CD4-positive, CD25-positive, alpha-beta regulatory T cell (primary cell): ENCODE results near the gene ATG4A. TPM values are rescaled to one million over a fixed set of nuclear protein-coding genes. Genes with fewer than 3 reads are reported as not detected.

ENCODE experiments used
- ATAC-seq, 2 donors: fragments of 150-1000 bp; cut with Tn5 transposase; one replicate each; pipeline ENCODE4 v1.10.0; 2021; ENCODE audit warnings: low read depth in 2 of 2, moderate number of reproducible peaks in 2 of 2, moderate library complexity in 1 of 2
- DNase-seq, 3 donors: peaks; one replicate each; pipeline versions ENCODE4 v3.0.0 to v3.0.0-alpha.2; 2012 to 2022; ENCODE audit warnings: mixed read lengths in 1 of 3
- H3K27ac ChIP-seq: one replicate; pipeline ENCODE4 v1.7.0; 2013; ENCODE audit warnings: mild to moderate bottlenecking, low read length; ENCODE audit not compliant: insufficient read depth, poor library complexity, severe bottlenecking
- H3K27me3 ChIP-seq: one replicate; pipeline ENCODE4 v1.7.0; 2013; ENCODE audit warnings: low read length; ENCODE audit not compliant: control insufficient read depth, insufficient read depth
- H3K36me3 ChIP-seq: one replicate; pipeline ENCODE4 v1.7.0; 2013; ENCODE audit warnings: mild to moderate bottlenecking, low read length, moderate library complexity; ENCODE audit not compliant: control insufficient read depth, insufficient read depth
- H3K4me1 ChIP-seq: 2 replicates; pipeline ENCODE4 v1.7.0; 2013; ENCODE audit warnings: mild to moderate bottlenecking, low read length; ENCODE audit not compliant: insufficient read depth, control insufficient read depth, poor library complexity, severe bottlenecking
- H3K4me3 ChIP-seq: one replicate; pipeline ENCODE4 v1.7.0; 2013; ENCODE audit warnings: low read depth, mild to moderate bottlenecking, low read length, moderate library complexity
- H3K9me3 ChIP-seq, 2 experiments: 1 replicate in 1 of 2; 2 replicates in 1 of 2; pipeline ENCODE4 v1.7.0; 2013; ENCODE audit warnings: low read length in 2 of 2, mild to moderate bottlenecking in 1 of 2, moderate library complexity in 1 of 2; ENCODE audit not compliant: control insufficient read depth in 2 of 2
- H3K27ac Mint-ChIP-seq, 3 donors: one replicate each; pipeline ENCODE4 v1.8.0; 2020 to 2022; ENCODE audit warnings: mild to moderate bottlenecking in 3 of 3, mixed read lengths in 3 of 3, moderate library complexity in 2 of 3
- H3K27me3 Mint-ChIP-seq: one replicate; pipeline ENCODE4 v1.8.0; 2022; ENCODE audit warnings: mild to moderate bottlenecking, mixed read lengths
- H3K36me3 Mint-ChIP-seq: one replicate; pipeline ENCODE4 v1.8.0; 2020; ENCODE audit warnings: mixed read lengths
- H3K4me1 Mint-ChIP-seq, 4 donors: one replicate each; pipeline ENCODE4 v1.8.0; 2020 to 2022; ENCODE audit warnings: mixed read lengths in 4 of 4, mild to moderate bottlenecking in 1 of 4
- H3K4me3 Mint-ChIP-seq, 4 donors: one replicate each; pipeline ENCODE4 v1.8.0; 2020 to 2022; ENCODE audit warnings: mild to moderate bottlenecking in 4 of 4, mixed read lengths in 4 of 4, moderate library complexity in 3 of 4
- H3K9me3 Mint-ChIP-seq, 7 donors: one replicate each; pipeline ENCODE4 v1.8.0; 2020 to 2022; ENCODE audit warnings: mixed read lengths in 7 of 7, mild to moderate bottlenecking in 3 of 7, moderate library complexity in 2 of 7
- polyA plus RNA-seq, 4 donors: library from polyadenylated mRNA; unstranded; fragments of 300-500 nt; fragmentation: Illumina TruSeq; gene quantifications; one replicate each; pipeline ENCODE4 v1.2.3, GENCODE V29; 2021
- total RNA-seq: library from RNA; stranded (reverse); gene quantifications from one replicate; pipeline ENCODE4 v1.2.3, GENCODE V29; 2022

The ATG4A gene
- total and polyA plus RNA-seq, 5 donors from 2014 or later: 10.4 to 21.8 (median 17.8) TPM

DNA sequence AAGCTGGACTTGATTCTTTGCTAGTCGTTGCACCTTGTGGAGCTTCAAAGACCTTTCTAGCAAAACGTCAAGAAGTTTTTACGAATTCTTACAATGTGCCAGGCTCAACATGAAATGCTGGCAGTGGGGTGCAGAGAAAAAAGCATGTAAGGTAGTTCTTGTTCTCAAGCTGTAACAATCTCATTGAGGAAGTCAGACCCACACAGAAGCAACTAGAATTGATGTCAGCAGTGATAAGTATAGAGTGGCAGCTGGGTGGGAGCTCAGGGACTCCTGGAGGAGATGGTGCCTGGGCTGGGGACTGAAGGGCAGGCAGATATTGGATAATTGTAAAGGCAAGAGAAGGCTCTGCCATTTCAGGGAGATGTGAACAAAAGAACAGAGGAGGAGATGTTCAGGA is 82.3 kb downstream of the ATG4A start:
- ATAC-seq: no peak

DNA sequence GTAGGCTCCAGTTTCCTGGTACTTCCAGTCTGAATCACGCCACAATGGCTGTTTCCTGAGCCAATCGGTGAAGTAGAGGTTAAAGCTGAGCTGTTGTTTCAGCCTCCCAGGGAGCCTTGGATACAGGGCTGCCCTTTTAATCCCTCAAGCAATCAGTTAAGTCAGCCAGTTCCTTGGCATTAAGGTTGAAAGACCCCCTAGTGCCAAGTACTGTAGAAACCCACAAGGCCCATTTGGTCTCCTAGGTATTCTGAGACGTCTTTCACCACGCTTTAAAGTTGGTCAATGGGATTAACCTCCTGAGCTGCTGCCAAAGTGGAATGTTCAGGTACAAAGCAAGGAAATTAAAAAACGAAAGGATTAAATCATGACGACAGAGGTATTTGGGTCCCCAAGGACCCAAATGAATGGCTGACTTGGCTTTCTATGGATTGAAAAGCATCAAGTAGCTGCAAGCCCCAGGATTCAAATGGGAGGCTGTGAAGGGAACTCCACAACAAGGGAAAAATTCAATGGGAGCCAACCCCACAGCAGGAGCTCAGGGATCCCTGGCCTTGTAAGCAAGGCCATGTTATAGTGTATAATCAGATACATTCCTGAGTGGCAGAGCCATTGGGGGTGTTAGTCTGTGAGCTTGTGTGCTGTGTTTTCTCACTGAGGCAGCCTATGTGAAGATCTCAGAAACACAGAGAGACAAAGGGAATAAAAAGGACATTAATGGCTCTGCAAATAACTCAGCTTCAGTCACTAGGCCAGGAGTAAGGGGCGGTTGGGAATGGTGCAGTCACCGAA is 86.0 kb downstream of the ATG4A start:
- H3K27me3 ChIP-seq: no peaks in the 10 kb centered on the region
- no peaks in the 10 kb centered on the region for H3K4me1 Mint-ChIP-seq
- peaks cover 0 to 2% (median 0%) of the 10 kb centered on the region in 7 donors for H3K9me3 Mint-ChIP-seq
- no peak for DNase-seq
- H3K27ac ChIP-seq: no peak overlapping the region
- no peak for ATAC-seq
- H3K4me3 ChIP-seq: no peak overlapping the region
- H3K4me3 Mint-ChIP-seq: no peak overlapping the region
- H3K27ac Mint-ChIP-seq: no peak overlapping the region
- H3K4me1 ChIP-seq: no peaks in the 10 kb centered on the region
- no peaks in the 10 kb centered on the region for H3K9me3 ChIP-seq
- no peaks in the 10 kb centered on the region for H3K36me3 ChIP-seq
- no peaks in the 10 kb centered on the region for H3K36me3 Mint-ChIP-seq
- no peaks in the 10 kb centered on the region for H3K27me3 Mint-ChIP-seq

More for the DNA sequence above, 82.3 kb downstream of the ATG4A start:
- H3K27ac ChIP-seq: no peak overlapping the region
- H3K4me1 ChIP-seq: no peaks in the 10 kb centered on the region
- no peaks in the 10 kb centered on the region for H3K9me3 ChIP-seq
- H3K36me3 ChIP-seq: no peaks in the 10 kb centered on the region
- Mint-ChIP-seq H3K4me3 (no peak overlapping the region), H3K9me3 (peaks cover 0 to 2% (median 0%) of the 10 kb centered on the region in 7 donors), H3K27me3 (no peaks in the 10 kb centered on the region), H3K4me1 (no peaks in the 10 kb centered on the region), H3K36me3 (no peaks in the 10 kb centered on the region), H3K27ac (no peak overlapping the region)
- H3K27me3 ChIP-seq: no peaks in the 10 kb centered on the region
- DNase-seq: no peak
- no peak overlapping the region for H3K4me3 ChIP-seq

DNA sequence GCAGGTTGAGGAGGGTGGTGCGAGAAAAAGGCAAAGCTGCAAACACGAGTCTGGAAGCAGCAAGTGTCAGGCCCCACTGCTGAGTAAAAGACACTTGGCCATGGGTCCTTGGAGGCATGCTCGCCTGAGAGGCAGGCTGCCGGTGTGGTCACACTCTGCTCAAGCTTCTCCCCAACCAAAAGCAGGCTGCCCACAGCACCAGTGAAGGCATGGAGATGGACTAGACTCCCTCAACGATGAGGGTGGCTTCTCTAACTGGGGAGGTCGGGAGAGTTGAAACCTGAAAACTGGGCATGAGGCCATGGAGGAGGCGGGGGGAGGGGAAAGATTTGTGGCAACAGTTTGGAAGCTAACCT is 86.5 kb downstream of the ATG4A start:
- Mint-ChIP-seq H3K4me3 (no peak overlapping the region), H3K27ac (no peak overlapping the region)
- ATAC-seq: no peak

DNA sequence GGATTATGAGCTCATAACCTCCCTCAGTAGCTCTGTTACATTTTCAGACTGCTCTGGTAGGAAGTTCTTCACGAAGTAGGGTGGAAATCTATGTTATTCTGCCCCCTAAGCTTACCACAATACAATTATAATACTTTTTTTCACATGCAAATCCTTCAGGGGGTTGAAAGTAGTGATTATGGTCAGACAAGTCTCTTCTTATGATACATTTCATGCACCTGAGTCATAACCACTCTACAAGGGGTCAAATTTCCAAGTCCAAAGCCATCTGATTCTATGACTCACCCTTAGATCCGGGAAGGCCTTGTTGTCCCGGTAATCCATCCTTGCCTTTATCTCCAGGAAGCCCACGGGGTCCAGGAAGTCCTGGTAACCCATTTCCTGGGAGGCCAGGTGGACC is 95.2 kb downstream of the ATG4A start:
- peaks cover 4% of the 10 kb centered on the region for H3K27me3 Mint-ChIP-seq
- no peaks in the 10 kb centered on the region for H3K4me1 Mint-ChIP-seq
- H3K4me3 ChIP-seq: no peak overlapping the region

More for the DNA sequence above, 86.5 kb downstream of the ATG4A start:
- Histone ChIP-seq H3K4me3 (no peak overlapping the region), H3K27ac (no peak overlapping the region), H3K27me3 (no peaks in the 10 kb centered on the region), H3K9me3 (no peaks in the 10 kb centered on the region), H3K4me1 (no peaks in the 10 kb centered on the region), H3K36me3 (no peaks in the 10 kb centered on the region)
- no peaks in the 10 kb centered on the region for H3K27me3 Mint-ChIP-seq
- peaks cover 0 to 2% (median 0%) of the 10 kb centered on the region in 7 donors for H3K9me3 Mint-ChIP-seq
- H3K4me1 Mint-ChIP-seq: no peaks in the 10 kb centered on the region
- H3K36me3 Mint-ChIP-seq: no peaks in the 10 kb centered on the region
- DNase-seq: no peak

DNA sequence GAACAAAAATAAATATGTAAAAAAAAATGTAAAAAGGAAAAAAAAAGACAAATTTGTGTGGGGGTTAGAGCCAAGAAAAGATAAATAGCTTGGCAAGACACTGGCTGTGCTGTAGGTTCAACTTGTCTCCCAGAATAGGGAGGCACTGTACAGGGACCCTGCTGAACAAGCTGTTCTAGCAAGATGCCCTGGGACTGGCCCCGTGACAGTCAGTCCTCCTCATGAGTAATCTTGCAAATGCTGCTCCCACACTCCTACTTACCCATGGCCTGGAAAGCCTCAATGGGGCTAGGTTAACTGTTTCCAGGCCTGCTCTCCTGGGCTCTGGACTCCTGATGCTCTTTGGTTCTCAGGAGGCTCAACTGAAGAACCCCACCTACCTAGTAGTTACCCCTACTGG is 106.8 kb downstream of the ATG4A start:
- no peaks in the 10 kb centered on the region for H3K36me3 Mint-ChIP-seq
- no peak overlapping the region for H3K4me3 ChIP-seq
- no peaks in the 10 kb centered on the region for H3K9me3 Mint-ChIP-seq
- ATAC-seq: no peak
- no peak for DNase-seq
- no peak overlapping the region for H3K27ac Mint-ChIP-seq
- H3K36me3 ChIP-seq: no peaks in the 10 kb centered on the region
- no peaks in the 10 kb centered on the region for H3K9me3 ChIP-seq
- H3K27me3 Mint-ChIP-seq: no peaks in the 10 kb centered on the region
- no peaks in the 10 kb centered on the region for H3K4me1 ChIP-seq
- no peaks in the 10 kb centered on the region for H3K4me1 Mint-ChIP-seq
- no peak overlapping the region for H3K4me3 Mint-ChIP-seq
- no peak overlapping the region for H3K27ac ChIP-seq
- peaks cover 1% of the 10 kb centered on the region for H3K27me3 ChIP-seq

More for the DNA sequence above, 95.2 kb downstream of the ATG4A start:
- no peak overlapping the region for H3K4me3 Mint-ChIP-seq
- H3K36me3 ChIP-seq: no peaks in the 10 kb centered on the region
- ATAC-seq (no peak), DNase-seq (no peak)
- H3K9me3 Mint-ChIP-seq: no peaks in the 10 kb centered on the region
- H3K27me3 ChIP-seq: no peaks in the 10 kb centered on the region
- no peak overlapping the region for H3K27ac ChIP-seq
- H3K36me3 Mint-ChIP-seq: no peaks in the 10 kb centered on the region
- H3K9me3 ChIP-seq: no peaks in the 10 kb centered on the region
- H3K27ac Mint-ChIP-seq: no peak overlapping the region
- H3K4me1 ChIP-seq: no peaks in the 10 kb centered on the region

DNA sequence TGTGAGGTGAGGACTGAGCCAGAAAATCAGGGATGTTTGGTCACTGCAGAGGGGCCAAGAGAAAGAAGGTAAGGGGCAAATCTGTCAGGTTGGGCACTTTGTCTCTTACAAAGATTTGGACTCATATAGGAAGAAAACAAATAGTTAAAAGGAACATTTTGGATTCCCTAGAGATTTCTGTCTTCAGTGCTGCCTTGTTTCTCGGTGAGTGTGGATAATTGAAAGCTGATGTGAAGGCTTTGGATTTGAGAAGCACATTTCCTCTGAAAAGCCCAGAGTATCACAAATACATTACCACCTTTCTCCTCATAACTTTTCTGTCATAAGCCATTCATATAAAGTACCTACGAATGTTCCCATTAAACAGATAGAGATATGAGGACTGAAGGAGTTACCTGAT is 107.5 kb downstream of the ATG4A start:
- H3K9me3 ChIP-seq: no peaks in the 10 kb centered on the region
- Mint-ChIP-seq H3K27me3 (no peaks in the 10 kb centered on the region), H3K4me3 (no peak overlapping the region), H3K36me3 (no peaks in the 10 kb centered on the region), H3K9me3 (no peaks in the 10 kb centered on the region), H3K4me1 (no peaks in the 10 kb centered on the region), H3K27ac (no peak overlapping the region)
- no peak overlapping the region for H3K4me3 ChIP-seq
- DNase-seq: no peak
- H3K27ac ChIP-seq: no peak overlapping the region
- H3K36me3 ChIP-seq: no peaks in the 10 kb centered on the region
- H3K27me3 ChIP-seq: peaks cover 1% of the 10 kb centered on the region
- no peak for ATAC-seq
- H3K4me1 ChIP-seq: no peaks in the 10 kb centered on the region

DNA sequence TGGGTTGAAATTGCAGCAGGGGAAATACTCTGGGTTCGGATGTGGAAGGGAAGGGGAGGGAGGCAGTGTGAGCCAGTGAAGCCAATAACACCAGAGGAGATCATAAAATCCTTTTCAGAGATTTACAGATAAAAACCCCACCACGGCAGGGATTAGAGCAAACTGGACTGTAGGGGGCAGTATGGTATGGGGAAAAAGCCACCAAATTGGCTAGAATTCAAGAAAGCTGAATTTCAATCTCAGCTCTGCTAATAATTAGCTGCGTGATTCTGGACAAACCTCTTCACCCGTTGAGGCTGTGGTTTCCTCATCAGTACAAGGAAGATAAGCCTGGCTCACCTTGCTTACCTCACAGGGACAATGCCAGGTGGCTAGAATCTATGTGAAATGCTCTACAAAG is 108.1 kb downstream of the ATG4A start:
- no peaks in the 10 kb centered on the region for H3K9me3 ChIP-seq
- peaks cover 3% of the 10 kb centered on the region for H3K27me3 Mint-ChIP-seq
- no peak overlapping the region for H3K27ac Mint-ChIP-seq
- H3K27ac ChIP-seq: no peak overlapping the region
- H3K27me3 ChIP-seq: peaks cover 1% of the 10 kb centered on the region
- ATAC-seq: no peak
- H3K4me3 ChIP-seq: no peak overlapping the region
- H3K36me3 Mint-ChIP-seq: no peaks in the 10 kb centered on the region
- no peaks in the 10 kb centered on the region for H3K36me3 ChIP-seq
- peak in 1 of 3 donors; percentile 16 for DNase-seq
- H3K4me1 ChIP-seq: no peaks in the 10 kb centered on the region
- H3K9me3 Mint-ChIP-seq: no peaks in the 10 kb centered on the region
- H3K4me1 Mint-ChIP-seq: no peaks in the 10 kb centered on the region
- no peak overlapping the region for H3K4me3 Mint-ChIP-seq

DNA sequence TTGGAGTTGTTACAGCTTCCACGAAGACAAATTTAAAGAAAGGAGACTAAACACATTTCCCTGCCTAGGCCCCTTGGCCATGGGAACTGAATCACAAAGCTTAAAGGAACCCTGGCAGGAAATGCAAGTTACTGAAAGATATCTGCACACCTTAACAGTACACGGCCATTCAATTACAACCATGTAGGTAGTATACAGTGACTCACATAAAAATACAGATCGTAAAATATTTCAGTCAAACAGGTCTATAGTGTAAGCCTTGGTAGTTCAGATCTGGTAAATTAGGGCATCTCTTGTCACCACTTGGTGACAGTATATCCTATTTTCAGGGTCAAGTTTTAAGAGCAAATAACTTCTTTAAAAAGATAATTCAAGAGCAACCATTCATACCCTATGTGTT is 112.0 kb downstream of the ATG4A start:
- Histone ChIP-seq H3K9me3 (no peaks in the 10 kb centered on the region), H3K27me3 (peaks cover under 1% of the 10 kb centered on the region), H3K36me3 (no peaks in the 10 kb centered on the region), H3K27ac (no peak overlapping the region), H3K4me3 (no peak overlapping the region), H3K4me1 (no peaks in the 10 kb centered on the region)
- H3K4me1 Mint-ChIP-seq: no peaks in the 10 kb centered on the region
- no peak overlapping the region for H3K27ac Mint-ChIP-seq
- no peak for DNase-seq
- no peak for ATAC-seq
- H3K9me3 Mint-ChIP-seq: peaks cover 0 to 1% (median 0%) of the 10 kb centered on the region in 7 donors
- H3K4me3 Mint-ChIP-seq: no peak overlapping the region
- no peaks in the 10 kb centered on the region for H3K36me3 Mint-ChIP-seq
- H3K27me3 Mint-ChIP-seq: peaks cover 5% of the 10 kb centered on the region
